GM21381 (cell line): Measurements from ENCODE around the gene HSPBAP1.
"Not testable (repeated sequence)": the region's sequence is repeated elsewhere in the genome, so short reads cannot be mapped to it uniquely, and the experiment has no call there.

ENCODE experiments used
- ATAC-seq: cut with Tn5 transposase; IDR thresholded peaks from one replicate; pipeline ENCODE4 v1.9.1; 2021; ENCODE audit warnings: mild to moderate bottlenecking, moderate library complexity; ENCODE audit not compliant: unreplicated experiment

The HSPBAP1 gene

DNA sequence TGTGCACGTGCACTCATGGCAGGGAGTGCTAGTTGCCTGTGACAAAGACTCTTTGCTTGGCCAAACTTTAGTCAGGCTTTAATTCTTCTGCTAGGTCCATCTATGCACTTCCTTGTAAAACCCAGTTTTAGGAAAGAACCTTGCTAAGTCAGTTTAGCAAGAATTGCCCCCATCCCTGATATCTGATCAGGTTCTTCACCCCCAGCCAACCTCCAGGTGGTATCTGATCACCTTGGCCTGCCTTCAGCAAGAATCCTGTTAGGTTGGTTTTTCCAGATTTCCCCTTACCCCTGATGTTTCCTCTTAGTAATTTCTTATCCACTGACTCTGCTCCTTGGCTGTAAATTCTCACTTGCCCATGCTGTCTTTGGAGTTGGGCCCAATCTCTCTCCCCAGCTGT lies 8.4 kb downstream of the HSPBAP1 start:
- ATAC-seq: no peak

DNA sequence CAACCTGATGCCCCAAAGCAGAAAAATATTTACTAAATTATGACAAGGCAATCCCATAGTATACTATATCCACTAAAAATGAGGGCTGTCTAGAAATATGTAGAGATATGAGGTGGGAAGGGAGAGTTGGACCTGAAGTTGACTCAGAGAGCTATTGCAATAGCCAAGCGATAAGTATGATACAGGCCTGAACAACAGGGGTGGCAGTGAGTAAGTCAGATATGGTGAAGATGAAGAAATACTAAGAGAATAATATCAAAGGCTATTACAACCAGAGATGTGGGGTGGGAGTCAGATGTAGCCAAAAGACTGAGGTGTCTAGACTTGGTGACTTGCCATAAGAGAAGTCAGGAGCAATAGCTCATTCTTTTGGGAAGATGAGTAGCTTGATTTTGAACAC lies 9.2 kb downstream of the HSPBAP1 start:
- ATAC-seq: no peak

DNA sequence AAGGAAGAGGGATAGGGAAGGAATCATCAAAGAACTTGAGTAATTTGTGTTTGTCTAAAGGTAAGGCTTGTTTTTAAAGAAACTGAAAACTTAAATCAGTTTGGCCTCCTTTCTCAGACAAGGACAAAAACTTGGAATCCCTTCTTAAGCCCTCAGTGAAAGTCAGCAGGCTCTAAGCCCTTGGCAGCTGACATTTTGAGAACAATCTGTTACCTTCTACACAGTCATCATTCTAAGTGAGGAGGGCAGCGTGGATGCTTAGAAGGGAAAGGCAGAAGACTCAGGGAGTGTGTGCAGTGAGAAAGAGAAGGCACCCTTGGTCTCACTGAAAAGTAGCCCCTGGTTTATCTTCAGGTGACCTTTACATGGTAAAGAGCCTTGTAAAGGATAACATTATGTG lies 10.8 kb downstream of the HSPBAP1 start:
- ATAC-seq: no peak

- no peak for ATAC-seq
Measured at GRCh38 chr3:122777563-122777962, 16.1 kb downstream of the HSPBAP1 start.

DNA sequence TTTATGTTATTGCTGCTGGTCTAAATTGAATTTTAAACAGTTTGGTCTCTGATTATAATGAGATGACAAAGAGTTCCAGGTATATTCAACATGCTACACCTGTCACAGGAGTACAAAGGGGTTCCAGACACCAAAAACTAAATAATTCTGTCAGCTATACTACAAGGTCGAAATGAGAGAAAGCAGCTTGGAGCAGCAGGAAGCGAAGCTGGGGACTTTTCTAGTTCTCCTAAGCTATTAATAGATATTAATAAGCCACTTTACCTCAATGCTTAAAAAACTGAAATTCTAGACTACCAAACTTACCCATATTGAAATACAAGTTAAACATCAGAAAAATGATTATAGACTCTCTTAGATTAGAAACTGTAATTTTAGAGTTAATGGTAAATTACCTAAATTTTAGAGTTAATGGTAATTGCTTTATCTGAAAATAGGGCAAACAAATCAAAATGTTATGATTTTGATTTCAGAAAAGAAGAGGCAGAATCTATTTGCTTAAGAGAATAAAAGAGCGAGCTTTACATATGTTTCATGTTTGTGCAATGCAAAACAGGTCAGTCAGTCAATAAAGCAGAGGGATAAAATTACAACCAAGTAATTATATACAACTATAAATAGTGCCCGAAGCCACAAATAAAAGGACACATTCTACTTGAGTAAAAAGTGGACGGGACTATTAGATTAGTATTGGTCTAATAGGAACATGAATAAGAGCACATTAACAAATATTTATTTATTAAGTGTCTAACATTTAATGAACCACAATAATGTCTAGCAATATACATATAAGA lies 16.8 kb downstream of the HSPBAP1 start:
- no peak for ATAC-seq

DNA sequence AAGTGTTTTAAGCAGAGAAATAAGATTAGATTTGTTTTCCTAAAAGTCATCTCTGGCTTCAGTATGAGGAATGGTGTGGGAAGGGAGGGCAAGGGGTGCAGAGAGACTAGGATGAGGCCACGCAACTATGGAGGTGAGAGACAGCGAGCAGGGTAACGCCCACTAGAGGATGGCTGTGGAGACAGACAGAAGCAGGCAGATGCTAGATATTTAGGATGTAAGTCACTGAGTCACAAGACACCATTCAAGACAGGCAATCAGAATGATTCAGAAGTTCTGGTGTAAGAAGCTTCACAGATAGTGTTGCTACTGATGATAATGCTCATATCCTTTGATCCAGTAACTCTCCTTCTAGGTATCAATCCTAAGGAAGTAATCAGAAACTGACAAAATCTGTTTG lies 19.1 kb downstream of the HSPBAP1 start:
- no peak for ATAC-seq

DNA sequence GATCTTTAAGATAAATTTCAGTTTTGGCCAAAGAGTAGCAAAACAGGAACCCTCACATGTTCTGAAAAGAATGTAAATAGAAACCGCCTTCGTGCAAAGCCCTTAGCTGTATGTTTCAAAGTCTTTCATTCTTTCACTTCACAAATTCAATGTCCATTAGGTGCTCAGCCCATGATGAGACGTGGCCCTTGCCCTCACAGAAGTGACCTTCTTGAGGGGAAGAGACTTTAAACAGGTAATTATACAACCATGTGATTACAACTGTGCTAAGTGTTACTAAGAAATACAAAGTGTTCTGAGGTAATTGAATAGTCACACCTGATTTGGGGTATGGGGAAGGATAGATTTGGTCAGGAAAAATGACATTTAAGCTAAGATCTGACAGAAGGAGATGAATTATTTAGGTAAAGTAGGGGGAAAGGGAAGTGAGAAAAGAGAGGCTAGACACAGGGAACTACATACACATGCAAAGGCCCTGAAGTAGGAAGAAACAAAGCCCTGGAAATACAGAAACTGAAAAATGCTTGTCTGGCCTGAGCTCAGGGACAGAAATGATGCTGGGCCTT lies 19.6 kb downstream of the HSPBAP1 start:
- no peak for ATAC-seq

DNA sequence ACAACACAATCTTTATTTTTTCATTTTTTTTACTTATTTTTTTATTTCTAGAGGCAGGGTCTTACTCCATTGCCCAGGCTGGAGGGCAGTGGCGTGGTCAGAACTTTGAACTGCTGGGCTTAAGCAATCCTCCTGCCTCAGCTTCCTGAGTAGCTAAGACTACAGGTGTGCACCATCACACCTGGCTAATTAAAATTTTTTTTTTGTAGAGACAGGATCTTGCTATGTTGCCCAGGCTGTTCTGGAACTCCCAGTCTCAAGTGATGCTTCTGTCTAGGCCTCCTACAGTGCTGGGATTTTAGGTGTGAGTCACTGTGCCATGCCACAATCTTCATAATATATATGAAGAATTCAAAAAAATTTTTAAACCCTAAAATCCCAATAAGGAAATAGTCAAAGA lies 20.8 kb downstream of the HSPBAP1 start:
- no peak for ATAC-seq

DNA sequence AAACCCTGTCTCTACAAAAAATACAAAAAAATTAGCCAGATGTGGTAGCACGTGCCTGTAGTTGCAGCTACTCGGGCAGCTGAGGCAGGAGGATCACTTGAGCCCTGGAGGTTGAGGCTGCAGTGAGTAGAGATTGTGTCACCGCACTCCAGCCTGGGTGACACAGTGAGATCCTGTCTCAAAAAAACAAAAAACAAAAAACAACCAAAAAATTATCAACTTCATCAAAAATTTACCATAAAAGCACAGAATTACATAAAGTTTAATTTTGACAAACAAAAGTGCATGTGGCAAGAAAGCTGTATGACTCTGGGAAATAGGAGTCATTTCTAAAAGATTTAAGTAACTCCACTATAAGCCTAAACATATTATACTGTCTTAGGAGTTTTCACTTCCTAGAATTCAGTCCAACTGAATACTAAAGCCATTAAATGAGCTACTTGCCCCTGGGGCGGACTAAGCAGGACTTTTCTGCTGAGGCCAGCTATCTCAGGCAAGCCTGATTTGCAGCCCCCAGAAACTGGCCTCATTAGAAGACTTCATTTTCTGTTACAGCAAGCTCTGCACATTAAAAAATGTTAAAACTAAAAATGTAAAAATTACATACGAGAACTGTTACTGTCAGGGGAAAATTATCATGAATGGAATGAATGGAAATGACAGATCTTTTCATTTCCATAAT lies 23.0 kb downstream of the HSPBAP1 start:
- no peak for ATAC-seq

DNA sequence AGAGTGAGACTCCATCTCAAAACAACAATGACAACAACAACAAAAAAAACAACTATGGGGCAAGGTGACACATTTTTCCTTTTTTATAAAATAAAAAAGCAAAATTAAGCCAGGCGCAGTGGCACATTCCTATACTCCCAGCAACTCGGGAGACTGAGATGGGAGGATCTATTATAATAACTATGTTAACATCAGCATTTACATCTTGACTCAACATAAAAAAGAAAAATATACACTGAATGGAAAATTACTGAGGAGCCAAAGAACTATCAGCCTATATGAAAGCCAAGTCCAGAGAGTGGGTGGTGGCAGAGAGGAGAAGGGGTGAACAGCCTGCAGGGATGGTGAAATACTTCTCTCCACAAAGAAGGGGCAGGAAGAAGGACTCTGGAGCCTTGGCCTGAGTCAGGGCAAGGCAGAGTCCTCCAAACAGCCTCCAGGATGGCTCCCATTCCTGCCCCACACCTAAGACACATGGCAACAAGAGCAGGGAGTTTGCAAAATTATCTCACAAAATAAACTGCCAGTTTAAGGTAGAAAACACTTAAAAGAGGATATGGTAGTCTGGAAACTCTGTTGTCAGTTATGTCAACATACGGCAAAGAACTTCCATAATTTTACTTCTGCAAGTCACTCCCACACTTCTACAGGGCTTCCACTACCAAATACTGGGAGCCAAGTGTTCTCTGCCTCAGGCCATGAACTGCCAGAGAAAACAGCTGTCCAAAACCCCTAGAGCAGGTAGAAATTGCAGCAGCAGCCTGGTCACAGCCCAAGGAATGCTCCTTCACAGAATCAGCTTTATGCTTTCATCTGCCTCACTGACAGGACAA lies 25.9 kb downstream of the HSPBAP1 start:
- ATAC-seq: no peak

GRCh38 chr3:122766430-122766829 lies 27.2 kb downstream of the HSPBAP1 start:
- ATAC-seq: no peak

DNA sequence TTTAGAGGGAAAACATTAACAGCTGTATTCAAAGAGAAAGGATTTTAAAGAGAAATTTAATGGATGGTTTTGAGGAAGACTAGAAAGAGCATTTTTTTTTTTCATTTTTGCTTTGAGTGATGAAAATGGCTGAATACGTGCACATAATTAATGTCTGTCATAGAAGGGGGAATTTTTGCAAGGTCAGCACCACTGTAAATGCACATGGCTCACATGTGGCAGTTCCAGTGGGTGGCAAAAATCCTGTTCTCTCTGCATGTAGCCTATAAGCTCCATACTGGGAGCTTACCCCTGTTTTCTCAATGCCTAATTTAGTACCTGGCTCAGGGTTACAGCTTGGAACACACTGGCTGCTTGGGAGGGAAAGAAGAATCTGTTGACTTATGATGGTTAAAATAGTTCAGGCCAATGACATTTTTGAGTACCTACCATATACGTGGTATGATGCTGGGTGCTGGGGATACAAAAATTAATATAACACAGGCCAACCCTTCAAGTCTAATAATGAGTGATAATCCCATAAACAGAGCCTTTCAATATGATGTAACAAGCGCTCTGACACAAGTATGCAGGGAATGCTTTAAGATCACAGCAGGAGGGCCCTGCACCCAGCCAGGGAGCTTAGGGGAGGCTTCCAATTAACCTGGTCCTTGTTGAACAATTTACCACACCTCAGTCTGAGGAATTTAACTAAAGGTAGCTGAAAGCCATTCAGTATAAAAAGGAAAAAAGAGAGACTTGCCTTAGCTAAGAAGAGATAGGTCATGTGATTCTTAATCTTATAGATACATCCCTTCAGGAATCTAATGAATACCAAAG lies 33.0 kb downstream of the HSPBAP1 start:
- no peak for ATAC-seq

- ATAC-seq: no peak
Measured at GRCh38 chr3:122758877-122759560, 34.6 kb downstream of the HSPBAP1 start.

GRCh38 chr3:122755491-122755890 lies 38.1 kb downstream of the HSPBAP1 start:
- no peak for ATAC-seq

- peak; percentile 51 for ATAC-seq
Measured at GRCh38 chr3:122754929-122755328, 38.7 kb downstream of the HSPBAP1 start.

- no peak for ATAC-seq
Measured at GRCh38 chr3:122748347-122748746, 45.3 kb downstream of the HSPBAP1 start.

DNA sequence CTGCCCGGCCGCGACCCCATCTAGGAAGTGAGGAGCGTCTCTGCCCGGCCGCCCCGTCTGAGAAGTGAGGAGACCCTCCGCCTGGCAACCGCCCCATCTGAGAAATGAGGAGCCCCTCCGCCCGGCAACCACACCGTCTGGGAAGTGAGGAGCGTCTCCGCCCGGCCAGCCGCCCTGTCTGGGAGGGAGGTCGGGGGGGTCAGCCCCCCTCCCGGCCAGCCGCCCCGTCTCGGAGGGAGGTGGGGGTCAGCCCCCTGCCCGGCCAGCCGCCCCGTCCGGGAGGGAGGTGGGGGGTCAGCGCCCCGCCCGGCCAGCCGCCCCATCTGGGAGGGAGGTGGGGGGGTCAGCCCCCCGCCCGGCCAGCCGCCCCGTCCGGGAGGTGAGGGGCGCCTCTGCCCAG lies 46.3 kb downstream of the HSPBAP1 start:
- not testable (repeated sequence) for ATAC-seq

GRCh38 chr3:122745369-122746021 lies 48.1 kb downstream of the HSPBAP1 start:
- no peak for ATAC-seq

GRCh38 chr3:122743581-122744120 lies 50.0 kb downstream of the HSPBAP1 start:
- no peak for ATAC-seq
